Esophagus squamous epithelium (tissue), 4 donors: ENCODE measurements around the gene CYP27B1.

Experiments used
- CTCF ChIP-seq, 6 experiments: fragments of 450-650 bp in 4 of 6; fragments of 200-600 bp in 2 of 6; sonication (generic) in 2 of 6; IDR thresholded peaks; one replicate each; pipeline ENCODE4 v1.5.1; 2016 to 2019; ENCODE audit warnings: antibody characterized with exemption in 6 of 6, mild to moderate bottlenecking in 4 of 6, moderate library complexity in 4 of 6
- POLR2A ChIP-seq, 4 donors: fragments of 450-650 bp; IDR thresholded peaks; one replicate each; pipeline ENCODE4 v1.6.1; 2017; ENCODE audit warnings: antibody characterized with exemption in 4 of 4, mild to moderate bottlenecking in 4 of 4, moderate library complexity in 3 of 4

- TF ChIP-seq CTCF (IDR thresholded peaks at IDR 0.05) (no peak), POLR2A (IDR thresholded peaks at IDR 0.05) (no peak)
Measured at GRCh38 chr12:57813111-57813970, 46.5 kb upstream of the CYP27B1 start.
